Measurements from ENCODE around the gene GPHN. TPM values are rescaled to one million over a fixed set of nuclear protein-coding genes. Genes with fewer than 3 reads are reported as not detected.

Gene GPHN
- total RNA-seq, 1 donor from 2014 or later, result 33.9 TPM

GRCh38 chr14:66965831-66966230, 457.9 kb downstream of the GPHN start:
- intact Hi-C loops (cut with micrococcal nuclease), result no loop called here
- Mint-ChIP-seq H3K27ac (no peak overlapping the region), H3K4me1 (ENCODE audit: low read depth) (no peaks in the 10 kb centered on the region), H3K36me3 (ENCODE audit: low read depth) (peaks cover 2% of the 10 kb centered on the region), H3K9me3 (peaks cover under 1% of the 10 kb centered on the region), H3K4me3 (ENCODE audit: low read depth) (no peak overlapping the region), H3K27me3 (ENCODE audit: low read depth) (no peaks in the 10 kb centered on the region)
- no peak for DNase-seq (ENCODE audit: low spot score)

GRCh38 chr14:66972469-66972868, 464.5 kb downstream of the GPHN start:
- Mint-ChIP-seq H3K36me3 (ENCODE audit: low read depth) (no peaks in the 10 kb centered on the region), H3K9me3 (no peaks in the 10 kb centered on the region), H3K4me3 (ENCODE audit: low read depth) (no peak overlapping the region), H3K27ac (no peak overlapping the region), H3K4me1 (ENCODE audit: low read depth) (no peaks in the 10 kb centered on the region), H3K27me3 (ENCODE audit: low read depth) (no peaks in the 10 kb centered on the region)
- intact Hi-C loops (cut with micrococcal nuclease), result no loop called here
- no peak for DNase-seq (ENCODE audit: low spot score)

DNA sequence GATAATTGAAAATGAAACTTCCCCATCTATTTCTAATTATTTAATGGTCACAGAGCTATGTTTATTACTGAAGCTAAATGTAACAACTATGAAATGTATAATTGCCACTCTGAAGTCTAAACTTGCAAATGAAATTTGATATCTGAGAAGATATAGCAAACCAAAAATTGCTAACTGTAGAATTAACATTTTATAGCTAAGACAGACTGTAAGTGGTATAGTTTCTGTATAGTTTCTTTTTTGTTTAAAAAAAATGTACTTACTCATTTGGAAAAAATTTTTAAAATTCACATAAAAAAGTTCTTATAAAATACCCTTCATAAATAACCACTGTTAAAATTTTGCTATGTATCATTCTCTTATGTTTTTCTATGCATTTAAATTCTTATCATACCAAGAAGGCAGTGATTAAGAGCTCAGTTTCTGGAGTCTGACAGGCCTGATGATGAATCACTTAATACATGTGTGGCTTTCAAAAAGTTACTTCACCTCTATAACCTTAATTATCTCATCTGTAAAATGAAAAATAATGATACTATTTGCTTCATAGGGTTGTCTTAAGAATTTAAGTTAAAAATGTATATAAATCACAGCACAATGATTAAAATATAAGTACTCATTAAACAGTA, 466.6 kb downstream of the GPHN start:
- no peak for DNase-seq (ENCODE audit: low spot score)
- Mint-ChIP-seq H3K4me3 (ENCODE audit: low read depth) (no peak overlapping the region), H3K27me3 (ENCODE audit: low read depth) (no peaks in the 10 kb centered on the region), H3K36me3 (ENCODE audit: low read depth) (no peaks in the 10 kb centered on the region), H3K4me1 (ENCODE audit: low read depth) (peaks cover 3% of the 10 kb centered on the region), H3K9me3 (no peaks in the 10 kb centered on the region), H3K27ac (no peak overlapping the region)
- intact Hi-C loops (cut with micrococcal nuclease), result no loop called here

DNA sequence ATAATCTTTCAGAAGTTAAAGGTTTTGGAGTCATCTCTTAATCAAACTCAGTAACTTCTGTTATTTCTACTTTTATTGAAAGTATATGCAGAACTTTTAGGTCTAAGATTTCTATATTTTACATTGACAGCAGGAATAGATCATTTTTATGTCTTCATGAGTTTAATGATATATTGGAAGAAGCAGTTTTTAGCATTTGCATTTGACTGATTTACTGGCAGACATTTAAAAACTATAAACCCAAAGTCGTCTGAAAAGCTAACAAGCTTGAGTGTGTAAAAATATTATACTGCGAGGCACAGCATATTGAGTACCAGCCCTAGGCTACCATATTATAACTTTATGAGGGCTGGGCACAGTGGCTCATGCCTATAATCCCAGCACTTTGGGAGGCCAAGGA, 467.3 kb downstream of the GPHN start:
- no peak for DNase-seq (ENCODE audit: low spot score)
- H3K4me1 Mint-ChIP-seq (ENCODE audit: low read depth), result peaks cover 4% of the 10 kb centered on the region

GRCh38 chr14:66979101-66979974, 471.4 kb downstream of the GPHN start:
- H3K9me3 Mint-ChIP-seq, result no peaks in the 10 kb centered on the region
- no peak overlapping the region for H3K27ac Mint-ChIP-seq
- no peak for DNase-seq (ENCODE audit: low spot score)
- intact Hi-C loops (cut with micrococcal nuclease), result no loop called here
- no peaks in the 10 kb centered on the region for H3K27me3 Mint-ChIP-seq (ENCODE audit: low read depth)
- peaks cover 4% of the 10 kb centered on the region for H3K4me1 Mint-ChIP-seq (ENCODE audit: low read depth)
- H3K36me3 Mint-ChIP-seq (ENCODE audit: low read depth), result no peaks in the 10 kb centered on the region
- H3K4me3 Mint-ChIP-seq (ENCODE audit: low read depth), result no peak overlapping the region

More for the DNA sequence above, 467.3 kb downstream of the GPHN start:
- Mint-ChIP-seq H3K27ac (no peak overlapping the region), H3K36me3 (ENCODE audit: low read depth) (no peaks in the 10 kb centered on the region), H3K4me3 (ENCODE audit: low read depth) (no peak overlapping the region), H3K9me3 (no peaks in the 10 kb centered on the region), H3K27me3 (ENCODE audit: low read depth) (no peaks in the 10 kb centered on the region)
- intact Hi-C loops (cut with micrococcal nuclease), result no loop called here

DNA sequence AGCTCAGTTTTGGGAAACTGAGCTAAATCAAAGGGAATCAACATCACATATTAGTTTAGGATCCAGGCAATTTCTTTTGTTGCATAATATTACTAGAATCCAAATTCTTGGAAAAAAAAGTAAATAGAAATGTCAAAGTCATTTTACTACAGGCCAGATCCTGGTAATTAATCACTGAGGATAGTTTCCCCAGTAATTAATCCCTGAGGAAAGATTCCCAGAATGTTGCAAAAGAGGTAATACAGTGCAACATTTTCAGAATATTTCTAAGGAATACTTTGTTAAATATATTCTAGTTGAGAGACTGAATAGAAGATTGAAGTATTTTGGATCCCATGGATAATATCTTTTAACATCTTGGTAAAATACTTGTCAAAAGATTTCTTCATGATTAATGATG, 474.3 kb downstream of the GPHN start:
- no peaks in the 10 kb centered on the region for H3K27me3 Mint-ChIP-seq (ENCODE audit: low read depth)
- peaks cover 4% of the 10 kb centered on the region for H3K4me1 Mint-ChIP-seq (ENCODE audit: low read depth)
- no peak overlapping the region for H3K27ac Mint-ChIP-seq
- DNase-seq (ENCODE audit: low spot score), result no peak
- no peak overlapping the region for H3K4me3 Mint-ChIP-seq (ENCODE audit: low read depth)
- intact Hi-C loops (cut with micrococcal nuclease), result no loop called here
- H3K36me3 Mint-ChIP-seq (ENCODE audit: low read depth), result no peaks in the 10 kb centered on the region
- no peaks in the 10 kb centered on the region for H3K9me3 Mint-ChIP-seq

- Mint-ChIP-seq H3K36me3 (ENCODE audit: low read depth) (no peaks in the 10 kb centered on the region), H3K4me1 (ENCODE audit: low read depth) (peaks cover 3% of the 10 kb centered on the region), H3K9me3 (no peaks in the 10 kb centered on the region), H3K27ac (no peak overlapping the region), H3K4me3 (ENCODE audit: low read depth) (no peak overlapping the region), H3K27me3 (ENCODE audit: low read depth) (peaks cover 2% of the 10 kb centered on the region)
- intact Hi-C loops (cut with micrococcal nuclease), result no loop called here
- no peak for DNase-seq (ENCODE audit: low spot score)
Observed at GRCh38 chr14:66992776-66993175, 484.8 kb downstream of the GPHN start.

DNA sequence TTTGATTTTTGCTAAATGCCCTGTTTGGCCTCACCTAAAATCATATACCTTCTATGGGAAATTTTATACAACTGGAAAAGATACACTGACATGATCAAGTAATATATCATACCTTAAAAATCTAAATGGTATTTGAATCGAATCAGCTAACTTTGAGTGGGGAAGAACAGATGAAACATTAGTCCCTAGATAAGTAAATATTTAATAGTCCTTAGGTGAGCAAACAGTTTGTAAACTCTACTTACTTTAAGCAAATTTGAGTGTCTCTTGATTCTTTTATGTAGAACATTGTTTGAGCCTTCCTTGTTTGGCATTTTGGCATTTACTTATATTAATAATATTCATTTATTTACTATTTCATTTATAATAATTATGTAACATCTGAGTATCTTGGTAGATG, 485.6 kb downstream of the GPHN start:
- Mint-ChIP-seq H3K27me3 (ENCODE audit: low read depth) (peaks cover 2% of the 10 kb centered on the region), H3K9me3 (no peaks in the 10 kb centered on the region), H3K4me1 (ENCODE audit: low read depth) (peaks cover 9% of the 10 kb centered on the region), H3K4me3 (ENCODE audit: low read depth) (no peak overlapping the region), H3K36me3 (ENCODE audit: low read depth) (no peaks in the 10 kb centered on the region), H3K27ac (no peak overlapping the region)
- no peak for DNase-seq (ENCODE audit: low spot score)
- intact Hi-C loops (cut with micrococcal nuclease), result no loop called here

GRCh38 chr14:66998013-66998412, 490.1 kb downstream of the GPHN start:
- no peak overlapping the region for H3K27ac Mint-ChIP-seq
- DNase-seq (ENCODE audit: low spot score), result no peak
- H3K4me1 Mint-ChIP-seq (ENCODE audit: low read depth), result peaks cover 10% of the 10 kb centered on the region
- intact Hi-C loops (cut with micrococcal nuclease), result loop anchor here (2.0 kb wide), 1 partner anchor 137 kb away; no protein-coding TSS in a partner anchor
- H3K27me3 Mint-ChIP-seq (ENCODE audit: low read depth), result peaks cover 6% of the 10 kb centered on the region
- no peaks in the 10 kb centered on the region for H3K9me3 Mint-ChIP-seq
- H3K4me3 Mint-ChIP-seq (ENCODE audit: low read depth), result no peak overlapping the region
- H3K36me3 Mint-ChIP-seq (ENCODE audit: low read depth), result no peaks in the 10 kb centered on the region

- Mint-ChIP-seq H3K27ac (no peak overlapping the region), H3K4me1 (ENCODE audit: low read depth) (peaks cover 12% of the 10 kb centered on the region), H3K4me3 (ENCODE audit: low read depth) (no peak overlapping the region), H3K9me3 (no peaks in the 10 kb centered on the region), H3K36me3 (ENCODE audit: low read depth) (no peaks in the 10 kb centered on the region), H3K27me3 (ENCODE audit: low read depth) (peaks cover 4% of the 10 kb centered on the region)
- DNase-seq (ENCODE audit: low spot score), result no peak
- intact Hi-C loops (cut with micrococcal nuclease), result loop anchor here (2.0 kb wide), 1 partner anchor 135 kb away; no protein-coding TSS in a partner anchor
Observed at GRCh38 chr14:66999978-67000377, 492.0 kb downstream of the GPHN start.

DNA sequence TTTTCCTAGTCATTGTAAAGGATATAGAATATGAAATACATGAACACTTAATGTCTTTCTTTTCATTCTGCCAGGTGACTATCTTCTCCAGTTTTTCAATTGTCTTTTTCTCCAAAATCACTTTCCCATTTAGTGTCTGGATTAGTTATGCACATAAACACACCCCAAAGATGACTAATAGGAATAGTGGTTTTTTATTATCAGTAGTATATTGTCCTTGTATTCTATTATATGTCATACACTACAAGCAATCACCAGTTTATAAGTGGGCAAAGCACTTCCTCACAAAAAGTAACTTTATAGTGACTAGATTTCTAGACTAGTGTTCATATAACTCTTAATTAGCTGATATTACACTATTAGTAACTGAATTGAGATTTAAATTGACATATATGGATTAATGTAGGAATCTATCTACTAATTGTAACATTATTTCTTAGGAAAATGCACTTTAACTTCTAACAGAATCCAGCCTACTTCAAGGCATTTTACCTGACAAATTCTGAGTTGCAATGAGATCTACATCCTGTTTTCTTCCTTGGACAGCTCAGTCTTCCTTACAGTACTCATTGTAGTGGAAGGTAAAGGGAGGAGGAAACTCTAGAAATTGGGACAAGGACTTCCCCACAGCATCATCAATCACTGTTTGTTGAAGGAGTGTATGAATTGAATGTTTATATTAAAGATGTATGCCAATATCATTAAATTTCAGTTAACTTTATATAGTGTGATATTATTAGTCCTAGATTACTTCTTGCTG, 495.2 kb downstream of the GPHN start:
- H3K4me1 Mint-ChIP-seq (ENCODE audit: low read depth), result peaks cover 6% of the 10 kb centered on the region
- intact Hi-C loops (cut with micrococcal nuclease), result no loop called here
- no peaks in the 10 kb centered on the region for H3K36me3 Mint-ChIP-seq (ENCODE audit: low read depth)
- H3K9me3 Mint-ChIP-seq, result no peaks in the 10 kb centered on the region
- H3K27ac Mint-ChIP-seq, result no peak overlapping the region
- DNase-seq (ENCODE audit: low spot score), result no peak
- H3K4me3 Mint-ChIP-seq (ENCODE audit: low read depth), result no peak overlapping the region
- peaks cover 6% of the 10 kb centered on the region for H3K27me3 Mint-ChIP-seq (ENCODE audit: low read depth)

DNA sequence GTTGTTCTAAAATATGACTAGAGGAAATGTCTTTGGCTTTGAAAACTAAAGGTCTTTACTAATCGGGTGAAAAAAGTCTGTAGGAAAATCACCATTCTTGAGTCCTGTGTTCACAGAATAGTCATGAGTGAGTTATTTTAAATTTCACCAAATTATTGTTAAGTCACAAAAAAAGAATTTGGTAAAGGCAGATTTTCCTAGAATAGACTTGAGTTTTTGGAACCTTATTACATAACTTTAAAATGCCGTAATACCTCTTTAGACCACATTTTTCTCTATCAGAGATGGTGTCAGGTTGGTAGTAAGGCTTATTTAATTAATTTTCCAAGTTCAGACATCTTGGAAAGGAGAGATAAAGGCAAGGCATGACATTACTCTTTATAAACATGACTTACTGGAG, 496.6 kb downstream of the GPHN start:
- H3K27me3 Mint-ChIP-seq (ENCODE audit: low read depth), result peaks cover 4% of the 10 kb centered on the region

DNA sequence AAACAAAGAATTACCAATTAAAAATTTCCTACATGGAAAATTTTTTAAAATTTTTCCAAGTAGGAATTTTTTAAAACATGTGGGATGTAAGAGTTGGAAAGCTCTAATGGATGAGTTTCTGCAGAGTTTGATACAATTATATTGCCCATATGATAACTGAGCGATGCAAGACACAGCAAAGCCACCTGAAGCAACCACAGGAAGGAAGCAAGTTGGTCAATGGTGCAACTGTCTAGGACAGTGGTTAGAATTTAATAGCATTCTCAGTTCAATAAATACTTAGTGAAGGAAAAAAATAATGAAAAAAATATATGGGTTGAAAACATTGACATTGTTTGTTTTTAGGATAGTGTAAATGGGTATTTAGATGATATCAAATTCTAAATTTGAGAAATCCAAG, 502.7 kb downstream of the GPHN start:
- H3K36me3 Mint-ChIP-seq (ENCODE audit: low read depth), result no peaks in the 10 kb centered on the region
- DNase-seq (ENCODE audit: low spot score), result no peak
- H3K9me3 Mint-ChIP-seq, result no peaks in the 10 kb centered on the region
- H3K27me3 Mint-ChIP-seq (ENCODE audit: low read depth), result peaks cover 2% of the 10 kb centered on the region
- H3K4me3 Mint-ChIP-seq (ENCODE audit: low read depth), result no peak overlapping the region
- intact Hi-C loops (cut with micrococcal nuclease), result no loop called here
- H3K27ac Mint-ChIP-seq, result no peak overlapping the region
- H3K4me1 Mint-ChIP-seq (ENCODE audit: low read depth), result peaks cover 1% of the 10 kb centered on the region

More for the DNA sequence above, 496.6 kb downstream of the GPHN start:
- intact Hi-C loops (cut with micrococcal nuclease), result no loop called here
- no peak overlapping the region for H3K27ac Mint-ChIP-seq
- no peaks in the 10 kb centered on the region for H3K36me3 Mint-ChIP-seq (ENCODE audit: low read depth)
- DNase-seq (ENCODE audit: low spot score), result no peak
- no peak overlapping the region for H3K4me3 Mint-ChIP-seq (ENCODE audit: low read depth)
- H3K4me1 Mint-ChIP-seq (ENCODE audit: low read depth), result peaks cover 3% of the 10 kb centered on the region
- H3K9me3 Mint-ChIP-seq, result no peaks in the 10 kb centered on the region

All from activated T-helper 2 cell treated with anti-CD3 and anti-CD28 coated beads, Interferon-gamma antibody, Interleukin-2, Interleukin-4, amounts not matched to agents 10 μg/mL and 5 μg/mL and 100 μg/mL, durations not matched to agents 14 hours and 24 hours and 36 hours (primary cell).